HEK293 (cell line): Measurements from ENCODE around the gene OLA1.

Experiments
- CTCF ChIP-seq: fragments of 450-650 bp; formaldehyde crosslinking; IDR thresholded peaks from 2 replicates; pipeline ENCODE4 v1.5.1; 2016; ENCODE audit warnings: missing biosample characterization, missing genetic modification characterization
- SALL2 ChIP-seq: fragments of 450-650 bp; formaldehyde crosslinking; IDR thresholded peaks from 2 replicates; pipeline ENCODE4 v1.5.0; 2017; ENCODE audit warnings: missing biosample characterization, mild to moderate bottlenecking, missing genetic modification characterization, borderline replicate concordance
- YY1 ChIP-seq: fragments of 450-650 bp; formaldehyde crosslinking; IDR thresholded peaks from 2 replicates; pipeline ENCODE4 v1.5.1; 2018; ENCODE audit warnings: missing biosample characterization, missing genetic modification characterization
- ZNF121 ChIP-seq: fragments of 450-650 bp; formaldehyde crosslinking; IDR thresholded peaks from 2 replicates; pipeline ENCODE4 v1.5.1; 2016; ENCODE audit warnings: missing biosample characterization, missing genetic modification characterization
- ZNF211 ChIP-seq: fragments of 450-650 bp; formaldehyde crosslinking; IDR thresholded peaks from 2 replicates; pipeline ENCODE4 v1.5.1; 2016; ENCODE audit warnings: low read depth, missing biosample characterization, missing genetic modification characterization
- ZNF449 ChIP-seq: fragments of 450-650 bp; formaldehyde crosslinking; IDR thresholded peaks from 2 replicates; pipeline ENCODE4 v1.5.1; 2017; ENCODE audit warnings: missing biosample characterization, mild to moderate bottlenecking, missing genetic modification characterization, moderate library complexity
- ZNF670 ChIP-seq: fragments of 450-650 bp; formaldehyde crosslinking; IDR thresholded peaks from 2 replicates; pipeline ENCODE4 v1.5.1; 2016; ENCODE audit warnings: missing biosample characterization, missing genetic modification characterization, low read depth

- TF ChIP-seq CTCF (no peak), YY1 (tag by site-specific recombination) (no peak), ZNF670 (tag by site-specific recombination) (no peak), SALL2 (tag by site-specific recombination) (no peak), ZNF211 (no peak), ZNF121 (tag by site-specific recombination) (no peak), ZNF449 (tag by site-specific recombination) (no peak)
Observed at GRCh38 chr2:174263997-174264396, 15.7 kb upstream of the OLA1 start.
